PC-9 (cell line): ENCODE data around the gene CCDC88C.

ENCODE experiments used
- CTCF ChIP-seq: fragments of 200-600 bp; sonication (generic); conservative IDR thresholded peaks from 2 replicates; pipeline ENCODE4 v1.6.1; 2017; ENCODE audit warnings: mixed run types, antibody characterized with exemption, mild to moderate bottlenecking, moderate library complexity
- EZH2 ChIP-seq: fragments of 200-600 bp; sonication (generic); IDR thresholded peaks from 2 replicates; pipeline ENCODE4 v1.8.0; 2017; ENCODE audit warnings: antibody characterized with exemption, low read depth

- TF ChIP-seq CTCF (no peak), EZH2 (no peak)
Observed at GRCh38 chr14:91456283-91456682, 38.7 kb upstream of the CCDC88C start.
